D721Med (cell line): ENCODE results near the gene MSI2.

Experiments
- DNase-seq: peaks from one replicate; pipeline ENCODE4 v3.0.0; 2011; ENCODE audit warnings: low spot score; ENCODE audit not compliant: insufficient read length
- FAIRE-seq: peaks from 2 replicates; lab custom pipeline; 2011; peaks lifted over from hg19 to GRCh38; lab: Jason Lieb, UNC
- TF ChIP-seq, protein P1 (sequence below): IDR thresholded peaks from 2 replicates; pipeline ENCODE4 v1.5.1; 2012; ENCODE audit warnings: mild to moderate bottlenecking, control low read depth; ENCODE audit not compliant: insufficient read depth; ENCODE audit errors: missing control alignments

Gene MSI2

DNA sequence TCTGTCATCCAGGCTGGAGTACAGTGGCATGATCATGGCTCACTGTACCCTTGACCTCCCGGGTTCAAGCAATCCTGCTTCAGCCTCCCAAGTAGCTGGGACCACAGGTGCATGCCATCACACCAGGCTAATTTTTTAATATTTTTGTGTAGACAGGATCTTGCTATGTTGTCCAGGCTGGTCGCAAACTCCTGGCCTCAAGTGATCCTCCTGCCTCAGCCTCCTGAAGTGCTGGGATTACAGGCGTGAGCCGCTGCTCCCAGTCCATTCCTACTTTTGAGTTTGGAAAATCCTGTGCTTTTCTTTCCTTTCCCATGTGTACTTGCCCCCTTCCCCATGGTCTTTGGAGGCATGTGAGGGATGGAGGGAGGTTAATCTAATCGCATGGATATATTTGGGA is 60.0 kb downstream of the MSI2 start:
- FAIRE-seq (no peak), DNase-seq (no peak)
- TF ChIP-seq, protein P1, sequence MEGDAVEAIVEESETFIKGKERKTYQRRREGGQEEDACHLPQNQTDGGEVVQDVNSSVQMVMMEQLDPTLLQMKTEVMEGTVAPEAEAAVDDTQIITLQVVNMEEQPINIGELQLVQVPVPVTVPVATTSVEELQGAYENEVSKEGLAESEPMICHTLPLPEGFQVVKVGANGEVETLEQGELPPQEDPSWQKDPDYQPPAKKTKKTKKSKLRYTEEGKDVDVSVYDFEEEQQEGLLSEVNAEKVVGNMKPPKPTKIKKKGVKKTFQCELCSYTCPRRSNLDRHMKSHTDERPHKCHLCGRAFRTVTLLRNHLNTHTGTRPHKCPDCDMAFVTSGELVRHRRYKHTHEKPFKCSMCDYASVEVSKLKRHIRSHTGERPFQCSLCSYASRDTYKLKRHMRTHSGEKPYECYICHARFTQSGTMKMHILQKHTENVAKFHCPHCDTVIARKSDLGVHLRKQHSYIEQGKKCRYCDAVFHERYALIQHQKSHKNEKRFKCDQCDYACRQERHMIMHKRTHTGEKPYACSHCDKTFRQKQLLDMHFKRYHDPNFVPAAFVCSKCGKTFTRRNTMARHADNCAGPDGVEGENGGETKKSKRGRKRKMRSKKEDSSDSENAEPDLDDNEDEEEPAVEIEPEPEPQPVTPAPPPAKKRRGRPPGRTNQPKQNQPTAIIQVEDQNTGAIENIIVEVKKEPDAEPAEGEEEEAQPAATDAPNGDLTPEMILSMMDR = no peak

DNA sequence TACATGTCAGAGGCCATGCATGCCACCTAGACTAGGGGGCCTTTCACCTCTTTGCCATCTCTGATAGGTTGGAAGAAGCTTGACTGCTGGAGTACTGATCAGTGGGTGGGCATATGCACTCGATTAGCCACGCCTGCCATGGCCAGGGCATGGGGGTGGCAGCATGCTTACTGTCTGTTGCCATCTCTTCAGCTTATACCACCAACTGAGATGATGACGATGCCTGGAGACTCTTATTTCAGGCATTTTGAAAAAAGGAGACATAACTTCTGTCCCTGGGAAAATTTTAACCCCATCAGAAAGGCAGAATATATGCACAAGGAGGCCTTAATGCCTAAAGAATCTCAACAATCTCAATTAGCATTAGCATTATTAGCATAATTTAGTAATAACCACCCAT is 60.8 kb downstream of the MSI2 start:
- FAIRE-seq (no peak), DNase-seq (no peak)
- TF ChIP-seq, protein P1 = no peak

DNA sequence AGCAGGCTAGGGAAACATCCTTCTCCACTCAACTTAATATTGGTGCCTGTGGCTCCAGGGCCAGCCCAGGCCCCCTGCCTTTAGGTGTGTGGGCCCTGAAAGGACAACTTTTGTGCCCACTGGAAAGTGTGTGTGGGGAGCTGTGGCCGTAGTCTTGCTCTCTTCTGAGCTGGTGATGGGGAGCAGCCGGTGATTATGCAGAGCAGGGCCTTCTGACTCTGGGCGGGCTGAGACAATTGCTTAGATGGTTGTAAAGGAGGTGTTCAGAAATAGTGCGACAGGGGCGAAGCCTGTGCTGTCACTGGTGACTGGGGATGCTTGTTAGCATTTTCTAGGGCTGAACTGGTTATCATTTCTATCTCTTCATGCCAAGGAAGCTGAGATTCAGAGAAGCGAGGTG is 62.6 kb downstream of the MSI2 start:
- TF ChIP-seq, protein P1 = no peak
- no peak for FAIRE-seq

DNA sequence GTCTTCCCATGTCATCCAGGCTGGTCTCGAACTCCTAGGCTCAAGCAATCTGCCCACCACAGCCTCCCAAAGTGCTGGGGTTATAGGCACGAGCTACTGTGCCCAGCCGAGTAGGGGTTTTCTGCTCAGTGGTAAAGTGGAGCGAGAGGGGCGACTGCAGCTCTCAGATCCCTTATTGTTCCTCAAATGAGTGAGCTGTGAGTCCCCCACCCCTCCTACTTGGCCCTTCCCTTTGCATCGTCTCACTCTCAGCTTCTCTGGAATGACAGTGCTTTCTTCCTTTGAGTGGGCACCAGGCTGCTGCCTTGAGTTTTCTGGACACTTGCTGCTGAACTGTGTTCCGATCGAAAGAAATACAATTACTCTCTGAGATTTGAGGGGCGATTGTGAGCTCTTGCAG is 63.5 kb downstream of the MSI2 start:
- no peak for FAIRE-seq
- TF ChIP-seq, protein P1 = no peak
- no peak for DNase-seq

More for the DNA sequence above, 62.6 kb downstream of the MSI2 start:
- DNase-seq = no peak

DNA sequence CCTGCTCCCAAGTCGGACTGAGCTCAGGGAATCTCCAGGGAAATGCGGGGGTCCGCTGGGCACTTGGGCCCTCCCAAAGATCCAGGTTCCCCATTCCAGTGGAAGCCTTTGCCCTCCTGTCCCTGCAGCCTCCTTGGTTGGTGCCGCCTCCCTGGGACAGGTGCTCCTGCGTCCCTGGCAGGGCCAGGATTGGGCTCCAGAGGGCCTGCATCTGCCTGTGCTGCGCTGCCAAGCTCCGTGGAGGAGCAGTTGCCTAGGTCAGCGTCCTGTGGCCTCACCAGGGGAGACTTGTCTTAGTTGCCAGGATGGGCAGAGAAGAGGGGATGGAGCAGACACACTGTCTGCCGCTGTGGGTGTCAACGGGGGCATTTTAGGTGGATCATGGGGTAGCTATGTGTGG is 67.1 kb downstream of the MSI2 start:
- FAIRE-seq (no peak), DNase-seq (no peak)
- TF ChIP-seq, protein P1 = no peak

DNA sequence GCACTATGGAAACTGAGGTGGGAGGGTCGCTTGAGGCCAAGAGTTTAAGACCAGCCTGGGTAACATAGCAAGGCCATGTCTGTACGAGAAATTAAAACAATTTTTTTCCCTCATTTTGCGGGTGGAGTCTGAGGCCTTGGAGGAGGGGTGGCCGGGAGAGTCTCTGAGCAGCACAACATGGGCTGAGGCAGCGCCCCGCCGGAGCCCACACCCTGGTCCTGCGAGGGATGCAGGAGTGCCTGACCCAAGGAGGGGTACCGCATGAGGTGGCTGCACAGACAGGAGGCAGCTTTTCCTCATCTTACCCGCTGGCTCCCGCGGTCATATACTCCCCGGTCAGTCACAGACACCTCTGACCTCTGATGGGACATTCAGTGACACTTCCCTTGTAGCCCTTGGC is 67.7 kb downstream of the MSI2 start:
- no peak for DNase-seq
- FAIRE-seq = no peak
- TF ChIP-seq, protein P1 = no peak

DNA sequence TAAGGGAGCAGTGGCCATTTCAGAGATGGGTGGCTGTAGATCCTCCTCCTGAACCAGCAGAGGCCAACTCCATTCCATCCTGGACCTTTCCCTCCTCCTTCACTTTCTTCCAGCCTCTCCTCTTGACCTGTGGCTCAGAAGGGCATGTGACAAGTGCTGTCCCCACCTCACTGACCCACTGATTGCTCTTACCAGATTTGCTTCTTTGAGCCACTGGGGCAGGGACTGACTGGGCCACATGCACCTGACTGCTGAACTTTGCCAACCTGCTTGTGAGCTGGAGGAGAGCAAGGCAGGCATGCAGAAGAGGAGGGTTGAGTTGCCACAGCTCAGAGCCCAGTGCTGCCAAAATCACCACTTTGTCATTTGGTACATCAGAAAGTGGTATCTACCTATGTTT is 68.3 kb downstream of the MSI2 start:
- TF ChIP-seq, protein P1 = no peak

More for the DNA sequence above, 68.3 kb downstream of the MSI2 start:
- DNase-seq (no peak), FAIRE-seq (no peak)
